GM06990 (cell line): ENCODE data around the gene VSTM1.
"Not testable (repeated sequence)": the region's sequence is repeated elsewhere in the genome, so short reads cannot be mapped to it uniquely, and the experiment has no call there.

ENCODE experiments used
- DNase-seq: peaks from one replicate; pipeline ENCODE4 v3.0.0-alpha.2; 2011; ENCODE audit not compliant: insufficient read length; ENCODE audit errors: extremely low read depth
- H3K27me3 ChIP-seq: replicated peaks from 2 replicates; pipeline ENCODE4 v1.6.0; 2011; ENCODE audit warnings: low read length; ENCODE audit not compliant: control insufficient read depth, insufficient read depth
- H3K36me3 ChIP-seq: 2 replicates; pipeline ENCODE4 v1.5.1; 2011; ENCODE audit warnings: low read length; ENCODE audit not compliant: control insufficient read depth, insufficient read depth
- H3K4me3 ChIP-seq: replicated peaks from 2 replicates; pipeline ENCODE4 v1.5.1; 2011; ENCODE audit warnings: low read depth, mild to moderate bottlenecking, control low read depth, low read length
- TF ChIP-seq, protein P1 (sequence below): IDR thresholded peaks from 2 replicates; pipeline ENCODE4 v1.5.1; 2011; ENCODE audit warnings: low read length, control low read depth, mild to moderate bottlenecking, inconsistent platforms; ENCODE audit not compliant: insufficient read depth, poor library complexity, severe bottlenecking

VSTM1 gene

GRCh38 chr19:54105796-54106195 is 42.1 kb upstream of the VSTM1 start:
- Histone ChIP-seq H3K36me3 (peaks cover 23% of the 10 kb centered on the region), H3K4me3 (no peak overlapping the region), H3K27me3 (no peaks in the 10 kb centered on the region)
- no peak for DNase-seq
- TF ChIP-seq, protein P1, sequence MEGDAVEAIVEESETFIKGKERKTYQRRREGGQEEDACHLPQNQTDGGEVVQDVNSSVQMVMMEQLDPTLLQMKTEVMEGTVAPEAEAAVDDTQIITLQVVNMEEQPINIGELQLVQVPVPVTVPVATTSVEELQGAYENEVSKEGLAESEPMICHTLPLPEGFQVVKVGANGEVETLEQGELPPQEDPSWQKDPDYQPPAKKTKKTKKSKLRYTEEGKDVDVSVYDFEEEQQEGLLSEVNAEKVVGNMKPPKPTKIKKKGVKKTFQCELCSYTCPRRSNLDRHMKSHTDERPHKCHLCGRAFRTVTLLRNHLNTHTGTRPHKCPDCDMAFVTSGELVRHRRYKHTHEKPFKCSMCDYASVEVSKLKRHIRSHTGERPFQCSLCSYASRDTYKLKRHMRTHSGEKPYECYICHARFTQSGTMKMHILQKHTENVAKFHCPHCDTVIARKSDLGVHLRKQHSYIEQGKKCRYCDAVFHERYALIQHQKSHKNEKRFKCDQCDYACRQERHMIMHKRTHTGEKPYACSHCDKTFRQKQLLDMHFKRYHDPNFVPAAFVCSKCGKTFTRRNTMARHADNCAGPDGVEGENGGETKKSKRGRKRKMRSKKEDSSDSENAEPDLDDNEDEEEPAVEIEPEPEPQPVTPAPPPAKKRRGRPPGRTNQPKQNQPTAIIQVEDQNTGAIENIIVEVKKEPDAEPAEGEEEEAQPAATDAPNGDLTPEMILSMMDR = no peak

GRCh38 chr19:54104998-54105715 is 41.5 kb upstream of the VSTM1 start:
- H3K36me3 ChIP-seq = peaks cover 23% of the 10 kb centered on the region
- no peaks in the 10 kb centered on the region for H3K27me3 ChIP-seq
- DNase-seq = no peak
- TF ChIP-seq, protein P1 = no peak
- no peak overlapping the region for H3K4me3 ChIP-seq

- TF ChIP-seq, protein P1 = no peak
- DNase-seq = peak; percentile 99
- H3K27me3 ChIP-seq = no peaks in the 10 kb centered on the region
- H3K4me3 ChIP-seq = peak within 1 kb of the TSS; percentile 97
- H3K36me3 ChIP-seq = peaks cover 4% of the 10 kb centered on the region
Measured at GRCh38 chr19:54102421-54103169, 38.9 kb upstream of the VSTM1 start, which contains the start of gene NDUFA3. Gene NDUFA3, plus strand, starts transcription at chr19:54102855. Its CDS starts 24 bp downstream, at chr19:54102879.

- no peak for DNase-seq
- Histone ChIP-seq H3K4me3 (no peak within 1 kb of the TSS), H3K36me3 (peaks cover 1% of the 10 kb centered on the region; the same call in 1 of the 2 replicates), H3K27me3 (no peaks in the 10 kb centered on the region)
- TF ChIP-seq, protein P1 = no peak
Measured at GRCh38 chr19:54100561-54100960, 36.9 kb upstream of the VSTM1 start, which contains the start of gene OSCAR. Gene OSCAR, minus strand, starts transcription at chr19:54100803. Its CDS starts 11 bp downstream, at chr19:54100792.

DNA sequence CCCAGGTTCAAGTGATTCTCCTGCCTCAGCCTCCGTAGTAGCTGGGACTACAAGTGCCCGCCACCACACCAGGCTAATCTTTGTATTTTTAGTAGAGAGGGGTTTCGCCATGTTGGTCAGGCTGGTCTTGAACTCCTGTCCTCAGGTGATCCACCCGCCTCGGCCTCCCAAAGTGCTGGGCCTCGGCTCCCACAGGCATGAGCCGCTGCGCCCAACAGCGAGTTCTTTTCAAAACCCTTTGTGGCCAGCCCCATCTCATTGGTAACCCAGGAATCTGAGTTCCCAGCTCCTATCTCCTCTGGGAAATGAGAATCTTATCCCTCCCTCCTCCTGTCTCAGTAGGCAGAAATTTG is 36.2 kb upstream of the VSTM1 start:
- not testable (repeated sequence) for H3K4me3 ChIP-seq, H3K36me3 ChIP-seq, H3K27me3 ChIP-seq, DNase-seq

DNA sequence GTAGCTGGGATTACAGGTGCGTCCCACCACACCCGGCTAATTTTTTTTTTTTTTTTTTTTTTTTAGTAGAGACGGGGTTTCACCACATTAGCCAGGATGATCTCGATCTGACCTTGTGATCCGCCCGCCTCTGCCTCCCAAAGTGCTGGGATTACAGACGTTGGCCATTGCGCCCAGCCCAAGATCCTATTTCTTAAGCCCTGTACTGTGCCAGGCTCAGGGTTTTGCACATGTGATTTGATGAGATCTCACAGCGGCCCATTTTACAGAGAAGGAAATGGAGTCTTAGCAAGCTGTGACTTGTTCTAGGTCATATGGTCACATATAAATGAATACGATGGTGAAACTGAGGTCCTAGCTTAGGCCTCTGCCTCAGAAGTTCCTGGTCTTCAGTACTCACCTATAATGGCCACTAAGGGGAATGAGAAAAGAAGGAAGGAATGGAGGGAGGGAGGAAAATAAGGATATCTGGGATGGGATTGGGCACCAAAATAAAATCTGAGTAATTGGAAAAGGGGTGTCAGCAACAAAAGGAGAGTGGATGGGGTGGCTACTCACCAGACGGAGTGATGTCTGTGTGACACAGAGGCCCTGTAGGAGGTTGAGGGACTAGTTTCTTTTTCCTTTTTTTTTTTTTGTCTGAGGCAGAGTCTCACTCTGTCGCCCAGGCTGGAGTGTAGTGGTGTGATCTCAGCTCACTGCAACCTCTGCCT is 35.6 kb upstream of the VSTM1 start:
- no peak for DNase-seq
- no peak overlapping the region for H3K4me3 ChIP-seq
- TF ChIP-seq, protein P1 = no peak
- no peaks in the 10 kb centered on the region for H3K36me3 ChIP-seq
- no peaks in the 10 kb centered on the region for H3K27me3 ChIP-seq
